Renal pelvis (tissue), 4 donors: Measurements from ENCODE around the gene ENDOV. TPM values are rescaled to one million over a fixed set of nuclear protein-coding genes. Genes with fewer than 3 reads are reported as not detected.
"Not testable (repeated sequence)": the region's sequence is repeated elsewhere in the genome, so short reads cannot be mapped to it uniquely, and the experiment has no call there.

Source experiments
- DNase-seq: peaks from one replicate; pipeline ENCODE4 v3.0.0-alpha.2; 2013
- polyA plus RNA-seq, 3 donors: library from polyadenylated mRNA; unstranded; fragments of 120-200 nt; gene quantifications; one replicate each; pipeline ENCODE4 v1.2.1, GENCODE V29; 2013; ENCODE audit not compliant: insufficient read length in 3 of 3

The ENDOV gene
- polyA plus RNA-seq, 3 donors: 31.5 to 48.3 (median 44.4) TPM

- no peak for DNase-seq
Observed at GRCh38 chr17:80386341-80386740, 28.6 kb upstream of the ENDOV start.

- DNase-seq: no peak
Observed at GRCh38 chr17:80387071-80387470, 27.9 kb upstream of the ENDOV start.

GRCh38 chr17:80388175-80388574 lies 26.8 kb upstream of the ENDOV start:
- DNase-seq: no peak

DNA sequence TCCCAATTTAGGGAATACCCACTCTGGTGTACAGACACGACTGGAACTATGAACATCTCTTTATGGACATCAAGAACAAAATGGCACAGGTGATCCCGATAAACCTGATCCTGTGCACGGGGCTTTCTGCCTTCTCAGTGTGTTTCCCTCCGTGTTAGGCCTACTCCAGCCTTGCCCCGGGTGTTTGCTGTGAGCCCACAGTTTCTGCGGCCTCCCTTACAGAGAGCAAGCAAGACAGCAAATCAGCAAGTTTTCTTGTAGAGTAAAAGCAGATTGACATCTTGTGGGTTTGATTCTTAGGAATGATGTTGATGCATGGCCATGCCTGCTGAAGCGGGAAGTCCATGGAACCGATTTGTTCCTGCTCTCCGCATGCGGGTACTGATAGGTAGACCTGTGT lies 26.4 kb upstream of the ENDOV start:
- no peak for DNase-seq

DNA sequence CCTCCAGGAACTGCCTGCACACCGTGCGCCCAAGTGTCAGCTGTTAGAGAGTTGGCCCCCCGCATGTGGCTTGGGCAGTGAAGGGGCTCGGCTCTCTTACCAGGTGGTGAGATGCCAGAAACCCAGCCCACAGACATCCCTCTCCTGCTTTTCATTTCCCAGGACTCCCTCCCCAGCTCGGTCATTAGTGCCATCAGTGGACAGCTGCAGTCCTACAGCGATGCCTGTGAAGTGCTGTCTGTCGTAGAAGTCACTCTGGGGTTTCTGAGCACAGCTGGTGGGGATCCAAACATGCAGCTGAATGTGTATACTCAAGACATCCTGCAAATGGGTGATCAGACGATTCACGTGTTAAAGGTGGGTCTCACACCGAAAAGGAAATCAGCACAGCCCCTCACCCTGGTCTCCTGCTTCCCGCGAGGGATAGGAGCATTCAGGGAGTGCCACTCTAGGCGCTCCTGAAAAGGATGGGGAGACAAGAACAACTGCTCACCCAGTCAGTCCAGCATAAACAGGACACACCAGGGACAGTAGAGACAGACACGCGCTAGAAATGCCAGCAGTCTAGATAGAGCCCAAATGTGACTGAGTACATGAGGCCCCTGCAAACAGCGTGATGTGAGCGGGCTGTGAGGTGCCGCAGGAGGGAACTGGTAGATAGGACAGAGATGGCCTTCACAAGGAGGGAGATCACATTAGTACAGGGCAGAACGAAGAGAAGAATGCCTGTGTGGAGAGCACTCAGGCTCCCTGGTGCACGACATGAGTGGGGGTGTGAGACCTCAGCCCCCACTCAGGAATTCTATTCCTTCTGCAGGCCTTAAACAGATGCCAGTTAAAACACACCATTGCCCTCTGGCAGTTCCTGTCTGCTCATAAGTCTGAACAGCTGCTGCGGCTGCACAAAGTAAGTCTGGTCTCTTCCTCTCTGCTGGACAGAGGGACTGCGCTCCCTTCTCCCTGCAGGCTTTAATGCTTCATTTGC lies 25.7 kb upstream of the ENDOV start:
- no peak for DNase-seq

DNA sequence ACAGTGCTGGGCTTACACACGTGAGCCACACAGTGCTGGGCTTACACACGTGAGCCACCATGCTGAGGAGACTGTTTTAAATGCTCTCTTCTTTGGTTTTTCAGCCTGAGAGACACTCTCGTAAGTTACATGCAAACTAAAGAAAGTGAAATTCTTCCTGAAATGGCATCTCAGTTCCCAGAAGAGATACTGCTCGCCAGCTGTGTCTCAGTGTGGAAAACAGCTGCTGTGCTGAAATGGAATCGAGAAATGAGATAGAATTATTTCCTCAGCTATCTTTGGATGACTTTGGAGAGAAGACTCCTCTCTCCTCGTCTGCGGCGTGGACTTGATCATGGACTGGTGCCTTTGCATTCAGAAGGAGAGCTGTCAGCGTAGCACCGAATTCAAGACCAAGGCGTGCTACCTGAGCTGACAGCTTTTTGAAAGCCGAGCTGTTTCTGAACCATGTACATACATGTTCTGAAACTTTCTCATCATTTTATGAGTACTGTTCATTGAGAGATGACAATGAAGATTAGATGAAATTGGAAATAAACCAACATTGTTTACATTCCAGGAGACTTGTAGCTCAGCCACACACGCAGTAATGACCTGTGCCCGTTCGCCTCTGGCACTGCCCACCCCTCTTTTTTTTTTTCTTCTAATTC lies 21.6 kb upstream of the ENDOV start:
- no peak for DNase-seq

DNA sequence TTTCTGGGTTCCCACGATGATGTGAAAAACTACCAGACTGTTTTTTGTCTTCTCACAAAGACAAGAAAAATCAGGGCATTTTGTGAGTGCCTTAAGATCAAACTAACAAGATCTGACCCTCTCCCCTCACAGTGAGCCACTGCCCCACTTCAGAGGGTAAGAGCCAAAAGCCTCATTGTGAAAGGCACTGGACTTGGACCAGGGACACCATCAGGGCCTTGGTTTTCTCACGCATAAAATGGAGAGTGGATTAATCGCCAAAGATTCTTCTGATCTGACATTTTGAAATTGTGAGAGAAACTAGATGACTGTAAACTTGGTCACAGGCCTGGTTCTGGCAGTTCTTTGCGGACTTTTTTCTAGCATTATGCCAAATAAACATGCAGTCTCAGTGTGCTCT lies 21.0 kb upstream of the ENDOV start:
- no peak for DNase-seq

GRCh38 chr17:80394629-80395216 lies 20.2 kb upstream of the ENDOV start:
- DNase-seq: no peak

- DNase-seq: no peak
Observed at GRCh38 chr17:80395402-80396151, 19.4 kb upstream of the ENDOV start.

GRCh38 chr17:80396157-80397033 lies 18.6 kb upstream of the ENDOV start:
- DNase-seq: no peak

DNA sequence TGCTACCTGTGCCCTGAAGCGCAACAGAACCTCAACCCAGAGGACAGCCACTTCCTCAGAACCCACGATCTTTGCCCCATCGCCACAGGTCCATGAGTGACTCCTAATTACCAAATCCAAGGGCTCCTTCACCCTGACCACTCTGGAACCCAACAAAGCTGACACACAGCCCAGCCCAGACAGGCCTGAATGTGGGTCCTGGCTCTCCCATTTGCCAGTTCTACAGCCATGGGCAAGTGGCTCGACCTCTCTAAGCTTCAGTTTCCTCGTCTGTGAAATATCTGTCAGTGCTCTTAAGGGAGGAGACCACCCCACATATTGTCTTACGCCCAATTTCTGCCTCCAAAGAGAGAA lies 18.0 kb upstream of the ENDOV start:
- DNase-seq: no peak

- DNase-seq: no peak
Observed at GRCh38 chr17:80397686-80398085, 17.3 kb upstream of the ENDOV start.

GRCh38 chr17:80401086-80401485 lies 13.9 kb upstream of the ENDOV start:
- DNase-seq: not testable (repeated sequence)

- not testable (repeated sequence) for DNase-seq
Observed at GRCh38 chr17:80402102-80402501, 12.9 kb upstream of the ENDOV start.

DNA sequence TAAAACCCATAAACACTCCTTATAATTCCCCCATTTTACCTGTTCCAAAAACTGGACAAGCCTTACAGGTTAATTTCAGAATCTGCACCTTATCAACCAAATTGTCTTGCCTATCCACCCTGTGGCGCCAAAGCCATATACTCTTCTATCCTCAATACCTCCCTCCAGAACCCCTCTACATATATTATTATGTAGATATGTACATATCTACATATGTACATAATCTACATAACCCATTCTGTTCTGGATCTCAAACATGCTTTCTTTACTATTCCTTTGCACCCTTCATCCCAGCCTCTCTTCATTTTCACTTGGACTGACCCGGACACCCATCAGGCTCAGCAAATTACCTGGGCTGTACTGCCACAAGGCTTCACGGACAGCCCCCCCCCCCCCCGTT lies 12.0 kb upstream of the ENDOV start:
- DNase-seq: no peak

- no peak for DNase-seq
Observed at GRCh38 chr17:80406146-80406545, 8.8 kb upstream of the ENDOV start.

DNA sequence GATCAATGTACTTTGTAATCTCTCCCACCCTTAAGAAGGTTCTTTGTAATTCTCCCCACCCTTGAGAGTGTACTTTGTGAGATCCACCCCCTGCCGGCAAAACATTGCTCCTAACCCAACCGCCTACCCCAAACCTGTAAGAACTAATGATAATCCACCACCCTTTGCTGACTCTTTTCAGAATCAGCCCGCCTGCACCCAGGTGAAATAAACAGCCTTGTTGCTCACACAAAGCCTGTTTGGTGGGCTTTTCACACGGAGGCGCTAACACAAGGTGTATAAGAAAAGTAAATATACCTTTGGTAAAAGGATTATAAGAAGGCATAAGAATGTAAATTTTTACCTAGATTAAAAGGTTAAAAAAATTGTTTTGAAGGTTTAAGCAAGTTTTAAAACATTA lies 7.0 kb upstream of the ENDOV start:
- DNase-seq: not testable (repeated sequence)

GRCh38 chr17:80408872-80409271 lies 6.1 kb upstream of the ENDOV start:
- DNase-seq: no peak

- no peak for DNase-seq
Observed at GRCh38 chr17:80409626-80410025, 5.3 kb upstream of the ENDOV start.

DNA sequence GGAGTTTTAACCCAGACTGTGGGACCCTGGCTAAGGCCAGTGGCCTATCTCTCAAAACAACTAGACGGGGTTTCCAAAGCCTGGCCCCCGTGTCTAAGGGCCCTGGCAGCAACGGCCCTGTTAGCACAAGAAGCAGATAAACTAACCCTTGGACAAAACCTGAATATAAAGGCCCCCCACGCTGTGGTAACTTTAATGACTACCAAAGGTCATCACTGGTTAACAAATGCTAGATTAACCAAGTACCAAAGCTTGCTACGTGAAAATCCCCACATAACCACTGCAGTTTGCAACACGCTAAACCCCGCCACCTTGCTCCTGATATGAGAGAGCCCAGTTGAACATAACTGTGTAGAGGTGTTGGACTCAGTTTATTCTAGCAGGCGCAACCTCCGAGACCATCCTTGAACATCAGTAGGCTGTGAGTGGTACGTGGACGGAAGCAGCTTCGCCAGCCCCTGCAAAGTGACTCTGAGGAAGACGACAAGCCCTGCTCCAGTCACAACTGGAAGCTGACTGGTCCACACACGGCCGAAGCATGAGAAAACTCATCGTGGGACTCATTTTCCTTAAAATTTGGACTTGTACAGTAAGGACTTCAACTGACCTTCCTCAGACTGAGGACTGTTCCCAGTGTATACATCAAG lies 4.4 kb upstream of the ENDOV start:
- not testable (repeated sequence) for DNase-seq
